Lung (tissue), 12 donors: ENCODE results near the gene DPP9. TPM values are rescaled to one million over a fixed set of nuclear protein-coding genes. Genes with fewer than 3 reads are reported as not detected.

Experiments used
- ATAC-seq: fragments of 200-7000 bp; cut with Tn5 transposase; one replicate; pipeline ENCODE4 v1.9.1; 2020; ENCODE audit warnings: moderate number of reproducible peaks; ENCODE audit not compliant: insufficient read depth, low FRiP score
- DNase-seq, 3 donors: peaks; one replicate each; pipeline ENCODE4 v3.0.0-alpha.2; 2013 to 2017
- H3K27ac ChIP-seq, 2 donors: one replicate each; pipeline ENCODE4 v1.5.1; 2013; ENCODE audit warnings: mild to moderate bottlenecking in 2 of 2, moderate library complexity in 2 of 2, control low read depth in 1 of 2, inconsistent platforms in 1 of 2, low read depth in 1 of 2, low read length in 1 of 2
- H3K27me3 ChIP-seq, 3 donors: one replicate each; pipeline ENCODE4 v1.5.1; 2013; ENCODE audit warnings: low read length in 2 of 3; ENCODE audit not compliant: control insufficient read depth in 3 of 3, insufficient read depth in 3 of 3
- H3K36me3 ChIP-seq, 4 donors: one replicate each; pipeline ENCODE4 v1.5.1; 2013; ENCODE audit warnings: low read length in 4 of 4, mild to moderate bottlenecking in 1 of 4, moderate library complexity in 1 of 4; ENCODE audit not compliant: control insufficient read depth in 4 of 4, insufficient read depth in 4 of 4
- H3K4me1 ChIP-seq, 5 donors: one replicate each; pipeline ENCODE4 v1.5.1; 2013; ENCODE audit warnings: low read length in 5 of 5, mild to moderate bottlenecking in 2 of 5, moderate library complexity in 1 of 5; ENCODE audit not compliant: control insufficient read depth in 5 of 5, insufficient read depth in 5 of 5
- H3K4me3 ChIP-seq: one replicate; pipeline ENCODE4 v1.5.1; 2013; ENCODE audit warnings: mild to moderate bottlenecking, control low read depth, moderate library complexity
- H3K9ac ChIP-seq, 2 donors: one replicate each; pipeline ENCODE4 v1.5.1; 2013; ENCODE audit warnings: low read length in 2 of 2, control low read depth in 1 of 2; ENCODE audit not compliant: insufficient read depth in 1 of 2
- H3K9me3 ChIP-seq, 4 donors: one replicate each; pipeline ENCODE4 v1.5.1; 2013; ENCODE audit warnings: low read length in 3 of 4, mild to moderate bottlenecking in 1 of 4, moderate library complexity in 1 of 4; ENCODE audit not compliant: control insufficient read depth in 4 of 4, insufficient read depth in 3 of 4
- WGBS, 2 donors: extraction: QIAGEN DNeasy Blood & Tissue Kit; methylation state at CpG; one replicate each; pipeline ENCODE4 v1.1.7; 2013; 5-methylcytosine and 5-hydroxymethylcytosine counted together
- polyA plus RNA-seq, 2 donors: library from polyadenylated mRNA; stranded (reverse); fragments of 200-250 nt; gene quantifications; one replicate each; pipeline ENCODE4 v1.2.1, GENCODE V29; 2013
- total RNA-seq, 2 donors: library from RNA; depleted of rRNA in 1 of 2; stranded (reverse); fragments of >200 nt in 1 of 2; gene quantifications; one replicate each; pipeline ENCODE4 v1.2.1, GENCODE V29; 2014 to 2021
- TF ChIP-seq, protein P1 (sequence below): IDR thresholded peaks from 2 replicates; pipeline ENCODE4 v1.5.1; 2012; ENCODE audit warnings: mild to moderate bottlenecking; ENCODE audit errors: control extremely low read depth, extremely low read depth
- donor health status: control.
- donor health status: control.
- donor health status: Bipolar disorder and iron deficiency.
- donor health status: healthy.
- donor health status: DM: yes; HTN: yes; CAD: no.

DPP9 gene
- total and polyA plus RNA-seq, 4 donors: 33.2 to 95.5 (median 43.9) TPM

DNA sequence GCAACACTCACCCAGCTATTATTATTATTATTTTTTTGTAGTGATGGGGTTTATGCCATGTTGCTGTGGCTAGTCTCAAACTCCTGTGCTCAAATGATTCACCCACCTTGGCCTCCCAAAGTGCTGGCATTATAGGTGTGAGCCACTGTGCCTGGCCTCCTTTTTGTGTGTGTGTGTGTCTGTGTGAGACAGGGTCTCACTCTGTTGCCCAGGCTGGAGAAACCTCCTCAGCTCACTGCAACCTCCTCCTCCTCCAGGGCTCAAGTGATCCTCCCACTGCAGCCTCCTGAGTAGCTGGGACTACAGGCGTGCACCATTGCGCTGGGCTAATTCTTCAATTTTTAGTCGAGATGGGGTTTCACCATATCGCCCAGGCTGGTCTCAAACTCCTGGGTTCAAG lies 49.9 kb downstream of the DPP9 start:
- H3K27me3 ChIP-seq: no peaks in the 10 kb centered on the region
- H3K27ac ChIP-seq: no peak overlapping the region
- H3K4me3 ChIP-seq: no peak overlapping the region
- DNase-seq (no peak), ATAC-seq (no peak)
- H3K9me3 ChIP-seq: no peaks in the 10 kb centered on the region
- peaks cover 0 to 25% (median 0%) of the 10 kb centered on the region in 4 donors for H3K36me3 ChIP-seq
- WGBS, 2 donors: 95 to 98% methylated on average over 4 of the region's 4 CpGs
- H3K4me1 ChIP-seq: peaks cover 2 to 5% (median 4%) of the 10 kb centered on the region in 5 donors
- TF ChIP-seq, protein P1, sequence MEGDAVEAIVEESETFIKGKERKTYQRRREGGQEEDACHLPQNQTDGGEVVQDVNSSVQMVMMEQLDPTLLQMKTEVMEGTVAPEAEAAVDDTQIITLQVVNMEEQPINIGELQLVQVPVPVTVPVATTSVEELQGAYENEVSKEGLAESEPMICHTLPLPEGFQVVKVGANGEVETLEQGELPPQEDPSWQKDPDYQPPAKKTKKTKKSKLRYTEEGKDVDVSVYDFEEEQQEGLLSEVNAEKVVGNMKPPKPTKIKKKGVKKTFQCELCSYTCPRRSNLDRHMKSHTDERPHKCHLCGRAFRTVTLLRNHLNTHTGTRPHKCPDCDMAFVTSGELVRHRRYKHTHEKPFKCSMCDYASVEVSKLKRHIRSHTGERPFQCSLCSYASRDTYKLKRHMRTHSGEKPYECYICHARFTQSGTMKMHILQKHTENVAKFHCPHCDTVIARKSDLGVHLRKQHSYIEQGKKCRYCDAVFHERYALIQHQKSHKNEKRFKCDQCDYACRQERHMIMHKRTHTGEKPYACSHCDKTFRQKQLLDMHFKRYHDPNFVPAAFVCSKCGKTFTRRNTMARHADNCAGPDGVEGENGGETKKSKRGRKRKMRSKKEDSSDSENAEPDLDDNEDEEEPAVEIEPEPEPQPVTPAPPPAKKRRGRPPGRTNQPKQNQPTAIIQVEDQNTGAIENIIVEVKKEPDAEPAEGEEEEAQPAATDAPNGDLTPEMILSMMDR: no peak
- no peak overlapping the region for H3K9ac ChIP-seq

DNA sequence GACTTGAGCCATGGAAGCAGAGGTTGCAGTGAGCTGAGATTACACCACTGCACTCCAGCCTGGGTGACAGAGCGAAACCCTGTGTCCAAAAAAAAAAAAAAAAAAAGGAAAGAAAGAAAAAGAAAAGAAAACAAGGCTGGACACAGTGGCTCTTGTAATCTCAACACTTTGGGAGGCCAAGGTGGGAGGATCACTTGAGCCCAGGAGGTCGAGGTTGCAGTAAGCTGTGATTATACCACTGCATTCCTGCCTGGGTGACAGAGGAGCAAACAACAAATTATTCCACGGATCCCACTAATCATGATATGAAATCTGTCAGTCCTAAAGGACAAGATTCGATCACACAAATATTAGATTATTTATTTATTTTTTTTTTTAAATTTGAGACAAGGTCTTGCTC lies 50.4 kb downstream of the DPP9 start:
- Histone ChIP-seq H3K4me1 (peaks cover 4 to 5% (median 4%) of the 10 kb centered on the region in 5 donors), H3K27ac (no peak overlapping the region), H3K27me3 (no peaks in the 10 kb centered on the region), H3K36me3 (peaks cover 0 to 23% (median 4%) of the 10 kb centered on the region in 4 donors), H3K9me3 (no peaks in the 10 kb centered on the region), H3K4me3 (no peak overlapping the region), H3K9ac (no peak overlapping the region)
- WGBS, 2 donors: 54 to 81% methylated on average over 4 of the region's 4 CpGs
- TF ChIP-seq, protein P1: no peak
- DNase-seq: no peak
- ATAC-seq: no peak

DNA sequence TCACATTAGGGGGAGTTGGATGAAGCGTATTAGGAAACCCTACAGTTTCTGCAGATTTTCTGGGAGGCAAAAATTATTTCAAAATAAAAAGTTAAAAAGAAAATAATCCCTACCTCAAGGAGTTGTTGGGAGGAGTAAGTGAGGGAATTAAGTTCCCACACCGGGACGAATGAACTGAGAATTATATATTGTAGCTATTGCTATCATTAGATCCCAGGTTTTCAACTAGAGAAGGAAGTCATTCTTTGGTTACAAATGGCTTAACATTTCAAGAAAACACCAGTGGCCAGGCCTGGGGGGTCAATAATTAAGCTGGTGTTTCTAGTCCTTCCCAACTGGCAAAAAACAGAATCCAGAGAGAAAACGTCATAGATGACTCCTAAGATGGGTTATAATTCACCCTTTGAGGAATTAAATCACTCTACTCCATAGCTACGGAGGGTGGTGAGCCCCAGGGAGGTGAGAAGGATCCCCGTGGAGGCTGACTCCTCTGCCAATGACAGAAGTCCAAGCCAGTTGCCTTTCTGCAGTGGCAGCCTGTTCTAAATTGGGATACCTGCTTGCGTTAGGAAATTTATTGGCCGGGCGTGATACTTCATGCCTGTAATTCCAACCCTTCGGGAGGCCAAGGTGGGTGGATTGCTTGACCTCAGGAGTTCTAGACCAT lies 52.3 kb downstream of the DPP9 start:
- Histone ChIP-seq H3K27ac (no peak overlapping the region), H3K4me3 (no peak overlapping the region), H3K27me3 (no peaks in the 10 kb centered on the region), H3K4me1 (peaks cover 4 to 5% (median 4%) of the 10 kb centered on the region in 5 donors), H3K9ac (no peak overlapping the region), H3K36me3 (peaks cover 0 to 24% (median 5%) of the 10 kb centered on the region in 4 donors), H3K9me3 (no peaks in the 10 kb centered on the region)
- WGBS, 2 donors: 78 to 92% methylated on average over 10 of the region's 10 CpGs
- TF ChIP-seq, protein P1: no peak
- ATAC-seq: no peak
- no peak for DNase-seq
